Loucy (cell line): ENCODE data around the gene KRTAP5-9.

Experiments
- H2AFZ ChIP-seq: fragments of 200-600 bp; sonication (generic); 2 replicates; pipeline ENCODE4 v1.6.0; 2016; ENCODE audit warnings: antibody characterized with exemption, mild to moderate bottlenecking, low read length, moderate library complexity
- H3F3A ChIP-seq: fragments of 200-600 bp; 2 replicates; pipeline ENCODE4 v1.6.0; 2016; ENCODE audit warnings: antibody characterized with exemption, low read depth, mild to moderate bottlenecking
- H3K27me3 ChIP-seq: fragments of 200-600 bp; sonication (generic); 2 replicates; pipeline ENCODE4 v1.6.1; 2014; ENCODE audit warnings: low read length, mild to moderate bottlenecking; ENCODE audit not compliant: insufficient read depth, poor library complexity, severe bottlenecking
- H3K36me3 ChIP-seq: fragments of 200-600 bp; sonication (generic); 2 replicates; pipeline ENCODE4 v1.6.1; 2016; ENCODE audit warnings: low read length; ENCODE audit not compliant: insufficient read depth
- H3K4me1 ChIP-seq: fragments of 200-600 bp; sonication (generic); 2 replicates; pipeline ENCODE4 v1.5.1; 2014; ENCODE audit warnings: low read length, mild to moderate bottlenecking; ENCODE audit not compliant: insufficient read depth, poor library complexity, severe bottlenecking
- H3K4me2 ChIP-seq: fragments of 200-600 bp; sonication (generic); 2 replicates; pipeline ENCODE4 v1.6.0; 2014; ENCODE audit warnings: antibody characterized with exemption, low read length, low read depth, mild to moderate bottlenecking; ENCODE audit not compliant: poor library complexity, severe bottlenecking
- H3K4me3 ChIP-seq: fragments of 200-600 bp; sonication (generic); 2 replicates; pipeline ENCODE4 v1.5.1; 2014; ENCODE audit warnings: low read length, mild to moderate bottlenecking, mixed read lengths; ENCODE audit not compliant: poor library complexity, severe bottlenecking
- H3K79me2 ChIP-seq: fragments of 200-600 bp; sonication (generic); 2 replicates; pipeline ENCODE4 v1.6.1; 2014; ENCODE audit warnings: low read length; ENCODE audit not compliant: insufficient read depth
- H3K9ac ChIP-seq: fragments of 200-600 bp; sonication (generic); 2 replicates; pipeline ENCODE4 v1.6.0; 2014; ENCODE audit warnings: mild to moderate bottlenecking, low read depth, low read length, moderate library complexity; ENCODE audit not compliant: poor library complexity, severe bottlenecking
- H3K9me2 ChIP-seq: fragments of 200-600 bp; sonication (generic); replicated peaks from 2 replicates; pipeline ENCODE4 v1.6.1; 2016; ENCODE audit warnings: low read depth, low read length, mixed read lengths
- H3K9me3 ChIP-seq: fragments of 200-600 bp; sonication (generic); 2 replicates; pipeline ENCODE4 v1.6.1; 2014; ENCODE audit warnings: mild to moderate bottlenecking, antibody characterized with exemption, low read length, low read depth; ENCODE audit not compliant: insufficient read depth
- H4K20me1 ChIP-seq: fragments of 200-600 bp; sonication (generic); 2 replicates; pipeline ENCODE4 v1.6.0; 2014; ENCODE audit warnings: antibody characterized with exemption, low read length, mild to moderate bottlenecking; ENCODE audit not compliant: insufficient read depth, poor library complexity, severe bottlenecking
- CTCF ChIP-seq: fragments of 200-600 bp; sonication (generic); conservative IDR thresholded peaks from 2 replicates; pipeline ENCODE4 v1.5.1; 2014; ENCODE audit warnings: mild to moderate bottlenecking, antibody characterized with exemption, low read length
- EZH2phosphoT487 ChIP-seq: fragments of 200-600 bp; IDR thresholded peaks from 2 replicates; pipeline ENCODE4 v1.6.1; 2018; ENCODE audit warnings: antibody characterized with exemption, mild to moderate bottlenecking, moderate library complexity, borderline replicate concordance

Gene KRTAP5-9

DNA sequence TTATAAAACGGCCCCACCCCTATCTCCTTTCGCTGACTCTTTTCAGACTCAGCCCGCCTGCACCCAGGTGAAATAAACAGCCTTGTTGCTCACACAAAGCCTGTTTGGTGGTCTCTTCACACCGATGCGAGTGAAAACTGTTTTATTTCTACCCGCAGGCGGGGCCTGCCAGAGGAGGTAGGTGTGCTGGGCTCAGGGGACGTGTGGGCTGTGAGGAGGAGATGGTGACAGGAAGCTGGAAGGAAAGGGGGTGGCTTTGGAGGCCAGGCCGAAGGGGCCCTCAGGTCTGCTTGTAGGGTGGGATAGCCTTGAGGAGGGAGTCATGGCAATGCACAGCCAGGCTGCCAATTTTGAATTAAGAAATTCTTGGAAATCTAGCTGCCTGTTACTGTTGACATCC, 42.4 kb upstream of the KRTAP5-9 start:
- TF ChIP-seq EZH2phosphoT487 = no peak
- no peak for TF ChIP-seq CTCF
- H3K36me3 ChIP-seq = peaks cover 5% of the 10 kb centered on the region; the same call in 1 of the 2 replicates

DNA sequence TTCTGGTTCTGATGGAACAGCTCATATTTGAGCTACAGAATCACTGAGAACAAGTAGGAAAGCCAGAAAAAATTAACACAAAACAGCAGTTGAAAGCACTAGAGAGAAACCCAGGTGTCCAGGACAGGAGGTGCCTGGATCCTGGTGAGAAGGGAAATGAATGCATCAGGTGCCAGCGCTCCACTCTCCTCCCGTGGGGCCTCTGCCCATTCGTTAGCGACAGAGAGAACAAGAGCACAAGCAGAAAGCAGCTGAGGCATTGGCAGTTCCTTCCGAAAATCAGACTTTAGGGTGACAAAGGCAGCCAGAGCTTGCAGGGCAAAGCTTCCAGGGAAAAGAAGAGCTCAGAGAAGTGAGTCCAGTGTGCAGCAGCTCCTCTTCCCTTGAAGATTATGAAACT, 41.1 kb upstream of the KRTAP5-9 start:
- peaks cover 6% of the 10 kb centered on the region; the same call in 1 of the 2 replicates for H3K9me3 ChIP-seq
- no peak overlapping the region for H3K4me3 ChIP-seq
- H3F3A ChIP-seq = no peaks in the 10 kb centered on the region
- no peak for TF ChIP-seq EZH2phosphoT487
- no peak for TF ChIP-seq CTCF
- no peaks in the 10 kb centered on the region for H3K9me2 ChIP-seq
- no peak overlapping the region for H2AFZ ChIP-seq
- H3K9ac ChIP-seq = no peak overlapping the region
- H3K4me2 ChIP-seq = no peak overlapping the region
- no peaks in the 10 kb centered on the region for H3K27me3 ChIP-seq
- no peaks in the 10 kb centered on the region for H3K4me1 ChIP-seq
- no peaks in the 10 kb centered on the region for H3K79me2 ChIP-seq
- H3K36me3 ChIP-seq = no peaks in the 10 kb centered on the region
- no peaks in the 10 kb centered on the region for H4K20me1 ChIP-seq

More for the DNA sequence above, 42.4 kb upstream of the KRTAP5-9 start:
- Histone ChIP-seq H3K4me1 (no peaks in the 10 kb centered on the region), H3K4me3 (no peak overlapping the region), H3K27me3 (no peaks in the 10 kb centered on the region), H3K9me2 (no peaks in the 10 kb centered on the region), H3K79me2 (no peaks in the 10 kb centered on the region), H4K20me1 (no peaks in the 10 kb centered on the region), H3K4me2 (no peak overlapping the region), H3K9ac (no peak overlapping the region), H2AFZ (no peak overlapping the region), H3F3A (no peaks in the 10 kb centered on the region), H3K9me3 (peaks cover 6% of the 10 kb centered on the region; the same call in 1 of the 2 replicates)

DNA sequence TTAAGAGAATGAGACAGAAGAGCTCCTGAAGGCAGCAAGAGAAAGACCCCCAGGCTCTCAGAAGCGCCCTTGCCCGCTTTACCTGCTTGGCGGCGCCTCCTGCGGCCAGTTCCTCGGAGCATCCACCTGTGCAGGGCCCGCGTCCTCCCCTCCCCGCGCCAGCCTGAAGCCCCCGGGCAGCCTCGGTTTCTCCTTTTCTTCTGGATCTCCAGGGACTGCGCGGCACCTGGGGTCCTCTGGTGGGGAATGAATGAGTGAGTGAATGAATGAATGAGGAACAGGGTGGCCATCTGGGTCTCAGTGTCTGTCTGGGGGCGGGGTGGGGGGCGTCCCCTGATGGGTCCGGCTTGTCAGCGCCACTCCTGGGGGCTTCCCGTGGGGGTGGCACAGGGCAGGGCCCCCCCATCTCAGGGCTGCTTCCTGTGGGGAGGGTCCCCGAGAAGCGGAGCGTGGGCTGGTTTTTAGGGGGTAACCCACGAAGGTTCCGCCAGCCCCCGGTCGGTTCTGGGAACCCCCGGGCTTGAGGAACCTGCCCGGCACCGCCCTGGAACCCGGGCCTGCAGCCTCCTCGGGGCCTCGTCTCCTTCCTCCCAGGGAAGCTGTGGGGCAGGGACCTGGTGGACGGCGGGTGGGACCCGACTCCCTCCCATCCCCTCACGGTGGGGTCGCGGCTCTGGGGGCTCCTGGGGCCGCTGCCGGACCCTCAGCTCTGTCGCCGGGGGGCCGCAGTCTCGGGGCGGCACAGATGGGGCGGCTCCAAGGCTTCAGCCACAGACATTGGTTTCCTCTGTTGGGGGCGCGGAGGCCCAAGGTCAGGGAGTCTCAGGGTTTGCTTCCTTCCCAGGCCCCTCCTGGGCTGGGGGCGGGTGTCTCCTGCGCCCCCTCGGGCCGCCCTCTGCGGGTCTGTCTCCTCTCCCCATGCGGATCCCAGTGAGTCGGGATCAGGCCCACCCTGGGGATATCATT, 29.4 kb upstream of the KRTAP5-9 start:
- Histone ChIP-seq H2AFZ (no peak overlapping the region), H4K20me1 (no peaks in the 10 kb centered on the region), H3K4me3 (no peak overlapping the region), H3K9me2 (no peaks in the 10 kb centered on the region), H3K4me1 (no peaks in the 10 kb centered on the region), H3F3A (no peaks in the 10 kb centered on the region), H3K9me3 (no peaks in the 10 kb centered on the region), H3K36me3 (no peaks in the 10 kb centered on the region), H3K4me2 (no peak overlapping the region), H3K79me2 (no peaks in the 10 kb centered on the region), H3K9ac (no peak overlapping the region), H3K27me3 (no peaks in the 10 kb centered on the region)
- TF ChIP-seq CTCF (no peak), EZH2phosphoT487 (no peak)
